SK-N-MC (cell line): Measurements from ENCODE around the gene YES1.

ENCODE experiments used
- EZH2 ChIP-seq: fragments of 200-600 bp; sonication (generic); IDR thresholded peaks from one replicate; pipeline ENCODE4 v1.6.1; 2017; ENCODE audit warnings: antibody characterized with exemption
- FOXP2 ChIP-seq: optimal IDR thresholded peaks from 2 replicates; pipeline ENCODE3; 2011; ENCODE audit warnings: mild to moderate bottlenecking, moderate library complexity; ENCODE audit not compliant: insufficient read depth; ENCODE audit errors: extremely low read length, control extremely low read depth
- POLR2AphosphoS5 ChIP-seq: IDR thresholded peaks from 2 replicates; pipeline ENCODE4 v1.6.1; 2012; ENCODE audit warnings: mild to moderate bottlenecking, low read depth, low read length, borderline replicate concordance

GRCh38 chr18:730692-731091 lies 81.3 kb downstream of the YES1 start:
- TF ChIP-seq EZH2: no peak
- TF ChIP-seq POLR2AphosphoS5: no peak
- no peak for TF ChIP-seq FOXP2
